Measurements from ENCODE around the gene KIAA0232.

DNA sequence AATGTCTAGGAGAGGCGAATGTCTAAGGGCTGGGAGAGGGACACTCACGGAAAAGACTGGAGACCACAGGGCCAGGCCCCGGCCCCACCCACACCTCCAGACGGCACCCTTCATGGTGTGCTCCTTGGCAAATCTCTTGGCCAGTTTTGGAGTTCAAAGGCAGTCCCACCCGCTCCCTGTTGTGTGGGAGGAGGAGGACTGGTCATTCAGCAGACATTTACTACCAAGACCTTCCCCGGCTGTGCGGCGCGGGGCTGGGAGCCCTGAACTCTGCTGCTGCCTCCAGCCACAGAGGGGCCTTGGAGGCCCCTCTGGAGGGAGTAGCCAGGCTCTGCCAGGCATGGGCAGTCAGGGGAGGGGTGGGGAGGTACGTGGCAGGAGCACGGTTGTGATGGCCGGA lies 118.4 kb downstream of the KIAA0232 start:
- TF ChIP-seq, protein P1, sequence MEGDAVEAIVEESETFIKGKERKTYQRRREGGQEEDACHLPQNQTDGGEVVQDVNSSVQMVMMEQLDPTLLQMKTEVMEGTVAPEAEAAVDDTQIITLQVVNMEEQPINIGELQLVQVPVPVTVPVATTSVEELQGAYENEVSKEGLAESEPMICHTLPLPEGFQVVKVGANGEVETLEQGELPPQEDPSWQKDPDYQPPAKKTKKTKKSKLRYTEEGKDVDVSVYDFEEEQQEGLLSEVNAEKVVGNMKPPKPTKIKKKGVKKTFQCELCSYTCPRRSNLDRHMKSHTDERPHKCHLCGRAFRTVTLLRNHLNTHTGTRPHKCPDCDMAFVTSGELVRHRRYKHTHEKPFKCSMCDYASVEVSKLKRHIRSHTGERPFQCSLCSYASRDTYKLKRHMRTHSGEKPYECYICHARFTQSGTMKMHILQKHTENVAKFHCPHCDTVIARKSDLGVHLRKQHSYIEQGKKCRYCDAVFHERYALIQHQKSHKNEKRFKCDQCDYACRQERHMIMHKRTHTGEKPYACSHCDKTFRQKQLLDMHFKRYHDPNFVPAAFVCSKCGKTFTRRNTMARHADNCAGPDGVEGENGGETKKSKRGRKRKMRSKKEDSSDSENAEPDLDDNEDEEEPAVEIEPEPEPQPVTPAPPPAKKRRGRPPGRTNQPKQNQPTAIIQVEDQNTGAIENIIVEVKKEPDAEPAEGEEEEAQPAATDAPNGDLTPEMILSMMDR (IDR thresholded peaks at IDR 0.05) = no peak
- TF ChIP-seq POLR2A (IDR thresholded peaks at IDR 0.05; ENCODE audit: low read depth) (no peak), EP300 (IDR thresholded peaks at IDR 0.05) (no peak)

Measured in esophagus muscularis mucosa (tissue), 4 donors.